Motor neuron (in vitro differentiated cells): ENCODE data around the gene NGFR. TPM values are rescaled to one million over a fixed set of nuclear protein-coding genes. Genes with fewer than 3 reads are reported as not detected.

Source experiments
- ATAC-seq, 8 experiments: fragments of 200-7000 bp; cut with Tn5 transposase; replicated peaks in 6 of 8; 2 replicates each; pipeline ENCODE4 v1.8.0; 2021; ENCODE audit warnings: mild to moderate bottlenecking in 8 of 8, moderate library complexity in 8 of 8
- H3K27ac ChIP-seq, 2 donors: fragments of 250-450 bp; sonication (Bioruptor Pico); 2 replicates each; pipeline ENCODE4 v1.9.0; 2021; ENCODE audit warnings: antibody characterized with exemption in 2 of 2, mild to moderate bottlenecking in 2 of 2, moderate library complexity in 1 of 2
- H3K4me1 ChIP-seq, 2 donors: fragments of 250-450 bp; sonication (Bioruptor Pico); replicated peaks in 1 of 2; 2 replicates each; pipeline ENCODE4 v1.6.1; 2021; ENCODE audit warnings: antibody characterized with exemption in 2 of 2, mild to moderate bottlenecking in 2 of 2, moderate library complexity in 1 of 2
- H3K4me3 ChIP-seq, 5 donors: fragments of 250-450 bp; sonication (Bioruptor Pico); 2 replicates each; pipeline ENCODE4 v1.9.0; 2021; ENCODE audit warnings: antibody characterized with exemption in 5 of 5, mild to moderate bottlenecking in 5 of 5, moderate library complexity in 4 of 5
- WGBS, 10 experiments: fragments of 450-650 bp; shearing (Covaris generic); methylation state at CpG; one replicate each; pipeline ENCODE4 v1.0.0; 2022; 5-methylcytosine and 5-hydroxymethylcytosine counted together
- in situ Hi-C, 9 experiments: fragments of 400-800 bp; cut with MboI; loops; one replicate each; pipeline ENCODE4 v1.15.0; 2021; ENCODE audit warnings: low sequenced_read_pairs in 9 of 9, low pct_unique_long_range_greater_than_20kb in 2 of 9; ENCODE audit not compliant: unreplicated experiment in 9 of 9
- total RNA-seq, 8 experiments: library from RNA; unstranded; fragments of 300-600 nt; gene quantifications; 2 replicates each; pipeline versions ENCODE4 v1.2.3 to v1.2.4, GENCODE V29; 2022

Gene NGFR, protein sequence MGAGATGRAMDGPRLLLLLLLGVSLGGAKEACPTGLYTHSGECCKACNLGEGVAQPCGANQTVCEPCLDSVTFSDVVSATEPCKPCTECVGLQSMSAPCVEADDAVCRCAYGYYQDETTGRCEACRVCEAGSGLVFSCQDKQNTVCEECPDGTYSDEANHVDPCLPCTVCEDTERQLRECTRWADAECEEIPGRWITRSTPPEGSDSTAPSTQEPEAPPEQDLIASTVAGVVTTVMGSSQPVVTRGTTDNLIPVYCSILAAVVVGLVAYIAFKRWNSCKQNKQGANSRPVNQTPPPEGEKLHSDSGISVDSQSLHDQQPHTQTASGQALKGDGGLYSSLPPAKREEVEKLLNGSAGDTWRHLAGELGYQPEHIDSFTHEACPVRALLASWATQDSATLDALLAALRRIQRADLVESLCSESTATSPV
- total RNA-seq = 100 to 1,000 TPM in 4 of 8 experiments, 10 to 100 TPM in 1, 1 to 10 TPM in 2, under 1 TPM in 1; 0.45 to 139 (median 83.6) TPM

DNA sequence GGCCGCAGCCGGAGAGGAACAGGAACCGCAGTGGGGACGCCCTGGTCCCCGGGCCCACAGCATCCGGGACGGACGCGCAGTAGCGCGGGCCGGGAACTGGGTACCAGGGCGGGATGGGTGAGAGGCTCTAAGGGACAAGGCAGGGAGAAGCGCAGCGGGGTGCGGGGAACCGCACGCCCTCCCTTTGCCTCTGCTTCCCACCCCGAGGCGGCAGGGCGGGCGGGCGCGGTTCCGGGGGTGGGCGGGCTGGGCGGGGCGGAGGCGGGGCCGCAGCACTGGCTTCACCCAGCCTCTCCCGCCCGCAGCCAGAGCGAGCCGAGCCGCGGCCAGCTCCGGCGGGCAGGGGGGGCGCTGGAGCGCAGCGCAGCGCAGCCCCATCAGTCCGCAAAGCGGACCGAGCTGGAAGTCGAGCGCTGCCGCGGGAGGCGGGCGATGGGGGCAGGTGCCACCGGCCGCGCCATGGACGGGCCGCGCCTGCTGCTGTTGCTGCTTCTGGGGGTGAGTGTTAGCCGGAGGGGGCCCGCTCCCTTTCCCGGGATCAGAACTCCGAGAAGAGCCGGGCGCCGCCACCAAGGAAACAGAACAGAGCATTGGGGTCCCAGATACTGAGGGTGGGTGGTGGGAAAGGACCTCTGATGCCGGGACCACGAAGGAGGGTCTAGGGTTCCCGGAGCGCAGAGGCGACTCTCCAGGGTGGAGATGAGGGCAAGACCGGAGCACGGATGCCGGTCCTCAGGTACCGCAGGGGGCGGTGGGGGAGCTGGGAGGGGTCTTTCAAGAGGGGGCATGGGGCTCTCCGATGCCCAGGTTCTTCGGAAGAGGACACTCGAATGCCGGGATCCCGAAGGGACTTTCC, at the start of gene NGFR:
Gene NGFR, plus strand, starts transcription at position 308 of the 856 bp plus-strand sequence. Its CDS starts 125 bp downstream, at position 433.
- in situ Hi-C loops = loop anchor here in 1 of 9 experiments (10.0 kb wide), 2 partner anchors 60 kb away; no protein-coding TSS in a partner anchor
- no CpG with 5 or more reads among the region's 79 CpGs for WGBS, 10 experiments
- Histone ChIP-seq H3K4me3 (peak within 1 kb of the TSS; percentile 69 to 99 (median 85)), H3K27ac (peak within 1 kb of the TSS; percentile 82 to 83), H3K4me1 (peaks cover 22 to 29% of the 10 kb centered on the region in 2 donors)
- ATAC-seq = peak; percentile 36 to 78 (median 75)

DNA sequence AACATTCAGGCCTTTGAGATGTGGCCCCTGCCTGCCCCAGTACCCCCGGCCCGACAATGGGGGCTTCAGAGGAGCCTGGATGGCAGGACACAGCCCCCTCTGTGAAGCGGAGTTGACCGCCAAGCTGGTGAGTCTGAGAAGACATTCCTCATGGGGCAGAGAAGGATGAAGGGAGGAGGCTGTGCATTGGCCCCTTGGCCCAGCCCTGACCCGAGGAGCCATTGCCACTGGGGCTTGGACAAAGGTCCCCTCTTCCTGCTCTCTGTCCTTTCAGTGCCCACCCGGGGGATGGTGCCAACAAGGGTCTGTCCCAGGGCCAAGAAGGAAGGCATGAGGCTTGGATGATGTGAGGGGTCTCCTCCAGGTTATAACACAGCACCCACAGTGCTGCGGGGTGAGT, 49.5 kb upstream of the NGFR start:
- in situ Hi-C loops = loop anchor here in 3 of 9 experiments (25.0 kb wide), 2 partner anchors 117 to 242 kb away; partner anchors contain the start of gene SPOP (in 2 of the 3)
- no peak for ATAC-seq
- Histone ChIP-seq H3K4me1 (peaks cover 5 to 14% of the 10 kb centered on the region in 2 donors), H3K4me3 (no peak overlapping the region), H3K27ac (no peak overlapping the region)
- WGBS, 10 experiments = 60 to 83% (median 81%) methylated on average over 1 to 2 of the region's 7 CpGs; no CpG with 5 or more reads in 6 of the 10 experiments

DNA sequence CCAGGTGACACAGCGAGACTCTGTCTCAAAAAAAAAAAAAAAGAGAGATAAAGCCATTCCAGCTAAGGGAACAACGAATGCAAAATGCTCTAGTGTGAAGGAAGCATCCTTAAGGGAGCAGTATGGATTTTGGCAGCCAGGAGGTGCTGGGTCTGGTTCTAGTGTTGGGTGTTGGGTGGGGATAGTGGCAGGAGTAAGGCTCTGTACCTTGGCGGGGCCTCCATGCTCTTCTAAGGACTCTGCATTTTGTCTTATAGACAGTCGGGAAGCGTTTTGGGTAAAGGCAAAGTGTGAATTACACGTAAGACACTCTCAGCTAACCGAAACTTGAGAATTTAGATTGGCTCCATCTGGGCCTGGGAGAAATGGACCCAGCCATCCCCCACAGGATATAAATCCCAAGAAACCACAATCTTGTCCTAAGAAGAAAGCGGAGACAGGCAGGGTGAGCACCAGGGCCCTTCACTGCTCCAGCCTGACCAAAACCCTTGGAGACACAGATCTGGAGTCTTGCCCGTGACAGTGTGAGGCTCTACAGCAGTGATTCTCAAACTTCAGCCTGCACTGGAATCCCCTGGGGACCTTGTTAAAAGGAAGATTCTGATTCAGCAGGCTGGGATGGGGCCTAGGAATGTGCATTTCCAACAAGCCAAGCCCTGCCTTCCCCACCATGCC, 47.3 kb upstream of the NGFR start:
- Histone ChIP-seq H3K4me1 (peaks cover 24 to 32% of the 10 kb centered on the region in 2 donors), H3K4me3 (no peak overlapping the region), H3K27ac (no peak overlapping the region)
- in situ Hi-C loops = loop anchor here in 3 of 9 experiments (25.0 kb wide), 2 partner anchors 115 to 240 kb away; partner anchors contain the start of gene SPOP (in 2 of the 3)
- 43 to 100% (median 85%) methylated on average over 1 to 7 of the region's 9 CpGs; no CpG with 5 or more reads in 1 of the 10 experiments for WGBS, 10 experiments
- ATAC-seq = no peak

DNA sequence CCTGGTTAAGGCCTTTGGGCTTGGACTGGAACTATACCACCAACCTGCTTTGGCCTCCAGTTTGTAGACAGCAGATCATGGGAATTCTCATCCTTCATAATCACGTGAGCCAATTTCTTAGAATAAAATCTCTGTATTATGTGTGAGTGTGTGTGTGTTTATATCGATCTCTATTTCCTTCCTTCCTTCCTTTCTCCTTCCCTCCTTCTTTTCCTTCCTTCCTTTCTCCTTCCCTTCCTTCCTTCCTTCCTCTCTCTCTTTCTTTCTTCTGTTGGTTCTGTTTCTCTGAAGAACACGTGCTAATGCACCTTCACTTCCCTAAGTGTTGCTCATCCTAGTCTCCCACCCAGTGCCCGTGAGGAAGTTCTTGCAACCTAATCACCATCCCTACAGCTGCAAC, 44.9 kb upstream of the NGFR start:
- no peak overlapping the region for H3K27ac ChIP-seq
- peaks cover 27 to 46% of the 10 kb centered on the region in 2 donors for H3K4me1 ChIP-seq
- no peak for ATAC-seq
- in situ Hi-C loops = no loop called here
- 68 to 96% (median 87%) methylated on average over 3 to 4 of the region's 4 CpGs; no CpG with 5 or more reads in 1 of the 10 experiments for WGBS, 10 experiments
- H3K4me3 ChIP-seq = no peak overlapping the region

DNA sequence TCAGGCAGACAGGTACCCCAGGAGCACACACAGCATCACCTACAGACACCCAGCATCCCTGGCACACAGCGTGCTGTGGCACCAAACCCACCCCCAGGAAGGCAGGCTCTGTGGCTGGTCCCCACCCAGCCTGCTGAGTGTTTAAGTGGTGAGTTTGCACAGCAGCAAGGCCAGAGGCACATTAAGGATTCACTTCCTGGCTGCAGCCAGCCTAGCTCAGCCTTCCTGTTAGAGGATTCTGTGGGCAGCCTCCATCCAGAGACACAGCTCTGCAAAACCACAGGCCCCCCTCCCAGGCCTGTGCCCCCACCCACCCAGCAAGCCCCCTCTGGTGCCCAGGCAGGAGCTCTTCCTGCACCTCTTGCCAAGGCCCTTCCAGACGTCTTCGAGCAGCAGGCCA, 44.4 kb upstream of the NGFR start:
- Histone ChIP-seq H3K4me3 (no peak overlapping the region), H3K27ac (no peak overlapping the region), H3K4me1 (peaks cover 27 to 51% of the 10 kb centered on the region in 2 donors)
- no CpG with 5 or more reads among the region's 3 CpGs for WGBS, 10 experiments
- peak in 6 of 8 experiments; percentile 15 to 63 (median 30) for ATAC-seq
- in situ Hi-C loops = no loop called here

DNA sequence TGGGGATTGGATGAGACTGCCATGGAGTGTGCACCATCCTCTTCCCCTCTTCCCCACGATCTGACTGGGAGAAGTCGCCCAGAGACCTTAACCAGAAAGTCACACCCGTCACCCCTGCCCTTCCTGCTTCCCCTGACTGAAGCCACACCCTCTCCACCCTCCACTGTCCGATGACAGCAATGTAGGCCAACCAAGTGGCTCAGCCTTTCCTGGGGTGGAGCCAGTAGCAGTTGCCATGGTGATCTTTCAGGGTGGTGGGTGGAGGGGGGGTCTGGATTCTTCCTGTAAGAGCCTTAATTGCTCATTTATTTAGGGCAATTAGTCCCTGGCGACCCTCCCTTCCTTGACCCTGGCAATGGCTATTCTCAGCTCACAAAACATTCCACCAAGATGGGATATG, 42.9 kb upstream of the NGFR start:
- H3K27ac ChIP-seq = no peak overlapping the region
- peaks cover 27 to 54% of the 10 kb centered on the region in 2 donors for H3K4me1 ChIP-seq
- no peak overlapping the region for H3K4me3 ChIP-seq
- 20 to 80% (median 40%) methylated on average over 1 to 4 of the region's 5 CpGs; no CpG with 5 or more reads in 5 of the 10 experiments for WGBS, 10 experiments
- in situ Hi-C loops = no loop called here
- peak in 7 of 8 experiments; percentile 14 to 51 (median 44) for ATAC-seq

DNA sequence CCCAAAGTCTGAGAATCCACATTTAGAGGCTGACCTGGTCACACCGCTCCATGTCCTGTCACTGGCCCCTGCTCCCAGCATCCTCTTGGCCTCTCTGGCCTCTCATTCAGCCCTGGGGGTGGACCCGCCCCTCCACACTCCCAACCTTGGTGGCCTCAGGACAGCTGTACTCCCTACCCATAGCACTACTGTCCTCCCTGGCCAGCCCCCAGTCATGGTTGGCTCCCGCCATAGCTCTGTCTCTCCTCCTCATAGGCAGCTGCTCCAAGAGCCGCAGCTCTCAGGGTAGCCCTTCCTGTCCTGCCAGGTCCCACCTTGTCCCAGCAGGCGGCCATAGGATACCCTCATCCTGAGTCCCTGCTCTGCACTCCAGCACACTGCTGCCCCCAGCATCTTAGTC, 42.4 kb upstream of the NGFR start:
- in situ Hi-C loops = no loop called here
- peak in 4 of 8 experiments; percentile 14 to 63 (median 44) for ATAC-seq
- no peak overlapping the region for H3K27ac ChIP-seq
- 76 to 100% (median 97%) methylated on average over 1 to 3 of the region's 5 CpGs; no CpG with 5 or more reads in 4 of the 10 experiments for WGBS, 10 experiments
- no peak overlapping the region for H3K4me3 ChIP-seq
- H3K4me1 ChIP-seq = peaks cover 27 to 54% of the 10 kb centered on the region in 2 donors

DNA sequence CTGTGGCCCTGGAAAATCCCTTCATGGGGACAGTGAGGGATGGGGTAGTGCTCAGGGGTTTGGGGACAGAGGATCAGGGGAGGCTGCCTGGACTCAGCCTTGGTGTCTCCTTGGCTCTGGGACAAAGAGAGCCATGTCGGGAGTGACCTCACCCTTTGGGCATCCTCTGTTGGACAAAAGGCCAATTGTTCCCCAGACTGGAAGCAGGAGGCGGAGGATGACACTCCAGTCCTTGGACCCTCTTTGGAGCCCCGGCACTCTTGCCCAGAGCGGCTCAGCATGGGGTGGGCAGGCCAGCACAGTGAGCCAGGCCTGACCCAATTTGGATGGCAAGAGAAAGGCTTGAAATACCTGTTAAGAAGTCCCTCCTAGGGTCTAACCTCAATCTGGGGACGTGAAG, 41.0 kb upstream of the NGFR start:
- in situ Hi-C loops = no loop called here
- Histone ChIP-seq H3K4me3 (no peak overlapping the region), H3K27ac (peak overlapping the region in 1 of 2 donors; percentile 16), H3K4me1 (peaks cover 32 to 52% of the 10 kb centered on the region in 2 donors)
- WGBS, 10 experiments = 30 to 100% (median 64%) methylated on average over 1 to 5 of the region's 5 CpGs; no CpG with 5 or more reads in 2 of the 10 experiments
- ATAC-seq = peak in 5 of 8 experiments; percentile 60 to 82 (median 75)

DNA sequence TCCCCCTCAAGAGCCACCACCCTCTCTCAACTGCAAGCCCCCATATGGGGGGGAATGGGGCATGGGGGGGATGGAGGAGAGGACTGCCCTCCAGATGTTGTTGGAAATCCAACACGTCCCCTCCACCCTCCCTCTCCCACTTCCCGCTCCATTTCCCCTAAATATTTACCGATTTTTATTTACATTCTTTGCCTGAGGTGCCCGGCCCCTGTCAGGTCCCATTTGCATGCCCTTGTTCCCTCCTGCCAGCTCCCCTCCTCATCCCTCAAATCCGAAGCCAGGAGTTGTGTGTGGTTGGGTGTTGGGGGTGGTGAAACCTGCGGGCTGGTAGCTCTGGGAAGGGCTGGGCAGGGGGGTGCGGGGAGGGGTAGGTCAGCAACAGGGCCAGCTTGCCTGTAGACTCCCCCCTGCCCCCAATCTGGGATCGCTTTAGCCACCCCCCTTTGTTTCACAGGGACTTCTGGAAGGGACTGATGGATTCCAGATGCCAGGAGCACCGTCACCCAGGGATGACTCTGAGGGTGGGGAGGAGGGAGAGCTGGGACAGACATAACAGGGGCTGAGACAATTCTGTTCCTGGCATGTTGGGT, 39.7 kb upstream of the NGFR start:
- no CpG with 5 or more reads among the region's 9 CpGs for WGBS, 10 experiments
- no peak overlapping the region for H3K4me3 ChIP-seq
- H3K27ac ChIP-seq = no peak overlapping the region
- H3K4me1 ChIP-seq = peaks cover 38 to 58% of the 10 kb centered on the region in 2 donors
- in situ Hi-C loops = no loop called here
- peak in 1 of 8 experiments; percentile 57 for ATAC-seq

DNA sequence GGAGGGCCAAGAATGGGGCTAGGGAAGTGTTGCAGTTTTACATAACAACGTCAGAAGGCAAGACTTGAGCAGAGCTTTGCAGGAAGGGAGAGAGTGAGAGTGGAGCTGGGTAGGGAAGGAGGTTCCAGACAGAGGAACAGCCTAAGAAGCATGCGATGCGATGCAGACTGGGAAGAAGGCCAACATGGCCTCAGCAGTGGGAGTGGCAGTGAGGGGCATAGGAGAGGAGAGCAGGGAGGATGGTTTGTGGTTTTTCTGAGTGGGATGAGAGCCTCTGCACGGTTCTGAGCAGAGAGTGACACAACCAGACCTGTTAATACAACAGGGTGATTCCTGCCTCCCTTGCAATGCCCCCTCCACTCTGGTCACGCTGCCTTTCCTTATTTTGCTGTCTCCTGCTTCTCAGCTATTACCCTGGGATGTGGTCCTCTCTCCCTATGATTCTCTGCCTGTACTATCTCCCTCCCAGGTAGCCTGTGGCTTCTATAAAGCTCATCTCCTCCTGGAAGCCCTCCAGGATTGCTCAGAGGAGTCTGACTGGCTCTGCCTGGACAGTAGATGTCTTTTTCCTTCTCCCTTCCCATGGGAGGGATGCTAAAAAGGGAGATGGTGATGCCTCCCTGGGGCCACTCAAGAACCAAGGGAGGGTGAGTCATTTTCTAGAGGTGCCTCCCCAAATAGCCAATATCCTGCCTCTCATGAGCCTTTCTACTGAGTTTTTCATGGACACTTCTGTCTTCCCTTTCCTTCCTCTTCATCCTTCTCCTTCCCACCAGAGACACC, 38.7 kb upstream of the NGFR start:
- 0 to 83% (median 38%) methylated on average over 1 to 4 of the region's 5 CpGs; no CpG with 5 or more reads in 1 of the 10 experiments for WGBS, 10 experiments
- ATAC-seq = peak in 4 of 8 experiments; percentile 44 to 93 (median 74)
- in situ Hi-C loops = no loop called here
- Histone ChIP-seq H3K4me3 (no peak overlapping the region), H3K4me1 (peaks cover 28 to 49% of the 10 kb centered on the region in 2 donors), H3K27ac (no peak overlapping the region)
